GM12801 (cell line): ENCODE data around the gene GARRE1.

Experiments used
- TF ChIP-seq, protein P1 (sequence below): IDR thresholded peaks from one replicate; pipeline ENCODE4 v1.5.1; 2011; ENCODE audit warnings: control low read depth; ENCODE audit not compliant: insufficient read length; ENCODE audit errors: extremely low read depth

GARRE1 gene

DNA sequence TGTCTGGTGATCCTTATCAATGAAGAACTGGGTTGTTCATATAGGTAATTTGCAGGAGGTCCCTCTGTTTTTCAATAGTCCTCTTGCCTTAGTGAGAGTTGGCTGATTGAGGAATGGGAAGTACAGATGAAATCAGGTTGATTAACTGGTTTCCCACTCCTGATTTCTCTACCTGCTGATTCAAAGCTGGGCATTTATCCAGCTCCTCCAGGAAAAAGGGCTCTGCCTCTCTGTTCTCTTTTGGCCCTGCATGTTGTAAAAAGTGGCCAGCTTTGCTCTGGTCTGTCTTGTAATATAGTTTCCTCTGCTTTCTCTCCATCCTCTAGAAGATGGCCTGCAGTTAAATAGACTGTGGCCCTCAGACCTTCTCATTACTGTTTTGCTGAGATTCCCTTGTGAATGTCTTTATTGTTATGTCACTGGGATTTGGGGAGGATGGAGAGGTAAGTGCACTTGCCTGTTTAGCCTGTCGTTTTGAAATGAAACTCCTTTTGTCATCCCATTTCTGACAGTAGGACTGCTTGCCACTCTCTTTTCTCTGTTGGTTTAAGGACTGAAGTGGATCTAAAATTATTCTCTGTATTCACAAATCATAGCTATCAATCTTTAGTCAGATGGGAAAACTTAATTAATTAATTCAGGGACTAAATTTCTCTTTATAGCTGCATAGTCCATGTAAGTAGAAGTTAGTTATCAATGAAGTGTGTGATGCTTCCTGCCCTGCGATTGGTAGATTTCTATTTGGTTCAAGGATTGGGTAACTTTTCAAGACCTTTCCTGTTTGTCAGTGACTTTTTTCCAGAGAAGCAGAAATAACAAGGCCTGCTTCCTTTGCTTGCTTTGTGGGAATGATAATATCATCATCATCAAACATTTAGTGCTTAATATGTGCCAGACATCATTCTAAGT lies 28.5 kb downstream of the GARRE1 start:
- TF ChIP-seq, protein P1, sequence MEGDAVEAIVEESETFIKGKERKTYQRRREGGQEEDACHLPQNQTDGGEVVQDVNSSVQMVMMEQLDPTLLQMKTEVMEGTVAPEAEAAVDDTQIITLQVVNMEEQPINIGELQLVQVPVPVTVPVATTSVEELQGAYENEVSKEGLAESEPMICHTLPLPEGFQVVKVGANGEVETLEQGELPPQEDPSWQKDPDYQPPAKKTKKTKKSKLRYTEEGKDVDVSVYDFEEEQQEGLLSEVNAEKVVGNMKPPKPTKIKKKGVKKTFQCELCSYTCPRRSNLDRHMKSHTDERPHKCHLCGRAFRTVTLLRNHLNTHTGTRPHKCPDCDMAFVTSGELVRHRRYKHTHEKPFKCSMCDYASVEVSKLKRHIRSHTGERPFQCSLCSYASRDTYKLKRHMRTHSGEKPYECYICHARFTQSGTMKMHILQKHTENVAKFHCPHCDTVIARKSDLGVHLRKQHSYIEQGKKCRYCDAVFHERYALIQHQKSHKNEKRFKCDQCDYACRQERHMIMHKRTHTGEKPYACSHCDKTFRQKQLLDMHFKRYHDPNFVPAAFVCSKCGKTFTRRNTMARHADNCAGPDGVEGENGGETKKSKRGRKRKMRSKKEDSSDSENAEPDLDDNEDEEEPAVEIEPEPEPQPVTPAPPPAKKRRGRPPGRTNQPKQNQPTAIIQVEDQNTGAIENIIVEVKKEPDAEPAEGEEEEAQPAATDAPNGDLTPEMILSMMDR, result no peak

DNA sequence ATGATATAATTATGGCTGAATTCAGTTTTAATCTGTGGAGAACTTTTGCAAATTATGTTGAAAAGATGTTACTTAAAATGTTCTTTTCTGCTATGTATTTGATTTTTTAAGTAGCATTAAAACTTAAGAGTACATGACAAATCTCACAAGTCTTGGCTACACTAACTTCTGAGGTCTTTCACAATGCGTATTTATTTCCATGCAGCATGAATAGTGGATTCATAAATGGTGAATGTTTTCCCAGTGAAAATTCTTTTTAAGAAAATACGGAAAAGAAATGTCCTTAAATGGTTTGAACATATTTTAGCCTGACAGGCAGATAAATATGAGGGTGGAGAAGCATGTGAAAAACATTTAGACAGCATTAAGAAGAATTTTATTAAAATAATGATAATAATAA lies 30.2 kb downstream of the GARRE1 start:
- TF ChIP-seq, protein P1, result no peak

DNA sequence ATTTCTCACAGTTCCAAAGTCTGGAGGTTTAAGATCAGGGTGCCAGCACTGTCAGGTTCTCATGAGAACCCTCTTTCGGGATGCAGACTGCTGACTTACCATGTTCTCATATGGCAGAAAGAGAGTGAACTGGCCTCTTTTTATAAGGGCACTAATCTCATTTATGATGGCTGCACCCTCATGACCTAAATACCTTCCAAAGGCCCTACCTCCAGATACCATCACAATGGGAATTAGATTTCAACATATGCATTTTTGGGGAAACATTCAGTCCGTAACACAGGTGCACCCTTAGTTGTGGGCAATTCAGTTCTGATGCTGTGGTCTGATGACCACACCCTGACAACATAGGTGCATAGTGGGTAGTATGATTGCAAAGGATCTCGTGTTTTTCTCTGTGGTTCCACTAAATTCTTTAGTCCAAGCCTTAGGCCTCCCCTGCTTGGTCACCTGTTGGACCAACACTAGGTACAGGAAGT lies 33.3 kb downstream of the GARRE1 start:
- TF ChIP-seq, protein P1, result no peak

- TF ChIP-seq, protein P1, result no peak
Observed at GRCh38 chr19:34288381-34288780, 34.0 kb downstream of the GARRE1 start.

DNA sequence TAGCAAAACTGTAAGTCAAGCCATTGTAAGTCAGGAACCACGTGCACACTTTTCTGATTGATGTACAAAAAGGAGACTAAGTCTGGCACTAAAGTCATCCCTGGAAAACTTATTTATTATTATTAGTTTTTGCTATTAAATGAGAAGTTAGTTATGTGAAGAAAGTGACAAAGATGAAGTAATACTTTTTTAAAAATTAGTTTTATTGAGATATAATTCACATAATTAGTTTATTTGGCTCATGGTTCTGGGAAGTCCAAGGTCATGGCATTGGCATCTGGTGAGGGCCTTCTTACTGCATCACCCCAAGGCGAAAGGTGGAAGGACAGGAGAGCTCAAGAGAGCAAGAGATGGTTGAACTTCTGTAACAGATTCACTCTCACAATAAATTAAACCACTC lies 36.9 kb downstream of the GARRE1 start:
- TF ChIP-seq, protein P1, result no peak

GRCh38 chr19:34295103-34295502 lies 40.7 kb downstream of the GARRE1 start:
- TF ChIP-seq, protein P1, result no peak

- TF ChIP-seq, protein P1, result no peak
Observed at GRCh38 chr19:34298891-34299520, 44.7 kb downstream of the GARRE1 start.
